ENCODE data around the gene RALGPS1.

DNA sequence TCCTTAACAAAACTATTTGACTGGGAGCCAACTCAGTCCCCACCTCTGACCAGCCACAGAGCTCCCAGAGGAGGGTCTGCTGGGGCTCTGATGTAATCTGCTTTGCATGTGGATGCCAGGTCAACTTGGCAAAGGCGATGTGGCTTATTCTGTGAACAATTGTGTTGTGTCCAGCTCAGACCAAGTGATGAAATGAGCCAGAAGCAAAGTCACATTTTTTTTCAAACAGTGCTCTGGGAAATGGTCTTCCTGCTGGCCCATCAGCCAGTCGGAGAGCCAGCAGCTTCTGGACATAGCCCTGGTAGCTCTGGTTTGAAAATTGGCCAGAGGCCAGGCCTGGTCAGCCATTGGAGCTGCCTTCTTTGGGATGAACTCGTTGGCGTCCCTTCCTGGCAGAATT lies 121.4 kb downstream of the RALGPS1 start:
- TF ChIP-seq ZNF776 (tag by site-specific recombination; IDR thresholded peaks at IDR 0.05; ENCODE audit: borderline replicate concordance) (no peak), OVOL3 (tag by site-specific recombination; IDR thresholded peaks at IDR 0.05) (no peak), ZNF274 (IDR thresholded peaks at IDR 0.05; ENCODE audit: low read length) (no peak), ZNF274 (tag by site-specific recombination; IDR thresholded peaks at IDR 0.05; ENCODE audit: borderline replicate concordance) (no peak), ZNF16 (tag by site-specific recombination; IDR thresholded peaks at IDR 0.05; ENCODE audit: low read depth) (no peak), PBX3 (CRISPR knock-in tag; IDR thresholded peaks at IDR 0.05) (no peak), ZNF292 (tag by site-specific recombination; IDR thresholded peaks at IDR 0.05; ENCODE audit: borderline replicate concordance, low read depth) (no peak), ZNF623 (tag by site-specific recombination; IDR thresholded peaks at IDR 0.05) (no peak), ZNF785 (tag by site-specific recombination; IDR thresholded peaks at IDR 0.05) (no peak), ZEB2 (tag by site-specific recombination; IDR thresholded peaks at IDR 0.05) (no peak), ZNF530 (tag by site-specific recombination; IDR thresholded peaks at IDR 0.05; ENCODE audit: low read depth) (no peak), TCF7L2 (IDR thresholded peaks at IDR 0.05; ENCODE audit: borderline replicate concordance, low read depth, low read length) (no peak)
- TF ChIP-seq, protein P1, sequence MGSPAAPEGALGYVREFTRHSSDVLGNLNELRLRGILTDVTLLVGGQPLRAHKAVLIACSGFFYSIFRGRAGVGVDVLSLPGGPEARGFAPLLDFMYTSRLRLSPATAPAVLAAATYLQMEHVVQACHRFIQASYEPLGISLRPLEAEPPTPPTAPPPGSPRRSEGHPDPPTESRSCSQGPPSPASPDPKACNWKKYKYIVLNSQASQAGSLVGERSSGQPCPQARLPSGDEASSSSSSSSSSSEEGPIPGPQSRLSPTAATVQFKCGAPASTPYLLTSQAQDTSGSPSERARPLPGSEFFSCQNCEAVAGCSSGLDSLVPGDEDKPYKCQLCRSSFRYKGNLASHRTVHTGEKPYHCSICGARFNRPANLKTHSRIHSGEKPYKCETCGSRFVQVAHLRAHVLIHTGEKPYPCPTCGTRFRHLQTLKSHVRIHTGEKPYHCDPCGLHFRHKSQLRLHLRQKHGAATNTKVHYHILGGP (tag by site-specific recombination; IDR thresholded peaks at IDR 0.05), result no peak
- TF ChIP-seq, protein P2, sequence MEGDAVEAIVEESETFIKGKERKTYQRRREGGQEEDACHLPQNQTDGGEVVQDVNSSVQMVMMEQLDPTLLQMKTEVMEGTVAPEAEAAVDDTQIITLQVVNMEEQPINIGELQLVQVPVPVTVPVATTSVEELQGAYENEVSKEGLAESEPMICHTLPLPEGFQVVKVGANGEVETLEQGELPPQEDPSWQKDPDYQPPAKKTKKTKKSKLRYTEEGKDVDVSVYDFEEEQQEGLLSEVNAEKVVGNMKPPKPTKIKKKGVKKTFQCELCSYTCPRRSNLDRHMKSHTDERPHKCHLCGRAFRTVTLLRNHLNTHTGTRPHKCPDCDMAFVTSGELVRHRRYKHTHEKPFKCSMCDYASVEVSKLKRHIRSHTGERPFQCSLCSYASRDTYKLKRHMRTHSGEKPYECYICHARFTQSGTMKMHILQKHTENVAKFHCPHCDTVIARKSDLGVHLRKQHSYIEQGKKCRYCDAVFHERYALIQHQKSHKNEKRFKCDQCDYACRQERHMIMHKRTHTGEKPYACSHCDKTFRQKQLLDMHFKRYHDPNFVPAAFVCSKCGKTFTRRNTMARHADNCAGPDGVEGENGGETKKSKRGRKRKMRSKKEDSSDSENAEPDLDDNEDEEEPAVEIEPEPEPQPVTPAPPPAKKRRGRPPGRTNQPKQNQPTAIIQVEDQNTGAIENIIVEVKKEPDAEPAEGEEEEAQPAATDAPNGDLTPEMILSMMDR (tag by site-specific recombination; IDR thresholded peaks at IDR 0.05), result no peak
- TF ChIP-seq, protein P3, sequence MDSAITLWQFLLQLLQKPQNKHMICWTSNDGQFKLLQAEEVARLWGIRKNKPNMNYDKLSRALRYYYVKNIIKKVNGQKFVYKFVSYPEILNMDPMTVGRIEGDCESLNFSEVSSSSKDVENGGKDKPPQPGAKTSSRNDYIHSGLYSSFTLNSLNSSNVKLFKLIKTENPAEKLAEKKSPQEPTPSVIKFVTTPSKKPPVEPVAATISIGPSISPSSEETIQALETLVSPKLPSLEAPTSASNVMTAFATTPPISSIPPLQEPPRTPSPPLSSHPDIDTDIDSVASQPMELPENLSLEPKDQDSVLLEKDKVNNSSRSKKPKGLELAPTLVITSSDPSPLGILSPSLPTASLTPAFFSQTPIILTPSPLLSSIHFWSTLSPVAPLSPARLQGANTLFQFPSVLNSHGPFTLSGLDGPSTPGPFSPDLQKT (IDR thresholded peaks at IDR 0.05; ENCODE audit: borderline replicate concordance, low read depth, low read length), result no peak
